Neural progenitor cell (in vitro differentiated cells): ENCODE results near the gene KCNH1. TPM values are rescaled to one million over a fixed set of nuclear protein-coding genes. Genes with fewer than 3 reads are reported as not detected.

ENCODE experiments used
- DNase-seq: peaks from one replicate; pipeline ENCODE4 v3.0.0-alpha.2; 2016; ENCODE audit warnings: low spot score
- H2AFZ ChIP-seq: fragments of 200-600 bp; sonication (generic); replicated peaks from 2 replicates; pipeline ENCODE4 v1.6.1; 2016; ENCODE audit warnings: antibody characterized with exemption
- H3F3A ChIP-seq: fragments of 200-600 bp; sonication (generic); 2 replicates; pipeline ENCODE4 v1.6.1; 2016; ENCODE audit warnings: antibody characterized with exemption, low read depth
- H3K27ac ChIP-seq: fragments of 200-600 bp; sonication (generic); 2 replicates; pipeline ENCODE4 v1.5.1; 2016; ENCODE audit warnings: mild to moderate bottlenecking
- H3K27me3 ChIP-seq: fragments of 200-600 bp; sonication (generic); 2 replicates; pipeline ENCODE4 v1.6.1; 2016; ENCODE audit warnings: mild to moderate bottlenecking, moderate library complexity
- H3K36me3 ChIP-seq: fragments of 200-600 bp; sonication (generic); 2 replicates; pipeline ENCODE4 v1.5.1; 2016
- H3K4me1 ChIP-seq: fragments of 200-600 bp; sonication (generic); 2 replicates; pipeline ENCODE4 v1.6.1; 2016; ENCODE audit warnings: mixed run types
- H3K4me2 ChIP-seq: fragments of 200-600 bp; sonication (generic); 2 replicates; pipeline ENCODE4 v1.6.1; 2016
- H3K4me3 ChIP-seq: fragments of 200-600 bp; sonication (generic); 2 replicates; pipeline ENCODE4 v1.5.1; 2016
- H3K79me2 ChIP-seq: fragments of 200-600 bp; sonication (generic); 2 replicates; pipeline ENCODE4 v1.6.1; 2016; ENCODE audit warnings: low read depth
- H3K9ac ChIP-seq: fragments of 200-600 bp; sonication (generic); 2 replicates; pipeline ENCODE4 v1.6.1; 2016
- H3K9me3 ChIP-seq: fragments of 200-600 bp; sonication (generic); 2 replicates; pipeline ENCODE4 v1.5.1; 2016; ENCODE audit warnings: low read depth
- H4K20me1 ChIP-seq: fragments of 200-600 bp; sonication (generic); 2 replicates; pipeline ENCODE4 v1.6.1; 2016; ENCODE audit warnings: low read depth
- H3K27ac Mint-ChIP-seq: 3 replicates; pipeline ENCODE4 v1.8.0; 2021; ENCODE audit warnings: mixed read lengths
- H3K27me3 Mint-ChIP-seq: 2 replicates; pipeline ENCODE4 v1.8.0; 2022; ENCODE audit warnings: low read depth, mild to moderate bottlenecking, inconsistent platforms, moderate library complexity, mixed read lengths; ENCODE audit not compliant: insufficient read depth
- H3K36me3 Mint-ChIP-seq: 3 replicates; pipeline ENCODE4 v1.8.0; 2021; ENCODE audit warnings: mixed read lengths
- H3K4me1 Mint-ChIP-seq: 3 replicates; pipeline ENCODE4 v1.8.0; 2021; ENCODE audit warnings: mixed read lengths
- H3K4me3 Mint-ChIP-seq: 3 replicates; pipeline ENCODE4 v1.8.0; 2021; ENCODE audit warnings: mild to moderate bottlenecking, moderate library complexity, mixed read lengths
- H3K9me3 Mint-ChIP-seq: 3 replicates; pipeline ENCODE4 v1.8.0; 2020; ENCODE audit warnings: mixed read lengths
- EZH2 ChIP-seq: fragments of 200-600 bp; sonication (generic); IDR thresholded peaks from 2 replicates; pipeline ENCODE4 v1.6.1; 2017; ENCODE audit warnings: antibody characterized with exemption, mild to moderate bottlenecking, moderate library complexity
- EZH2phosphoT487 ChIP-seq: fragments of 200-600 bp; sonication (generic); IDR thresholded peaks from 2 replicates; pipeline ENCODE4 v1.6.1; 2017; ENCODE audit warnings: antibody characterized with exemption
- total RNA-seq: library from RNA; depleted of rRNA; stranded (reverse); fragments of >200 nt; gene quantifications from 2 replicates; pipeline ENCODE4 v1.2.3, GENCODE V29; 2015; ENCODE audit warnings: low replicate concordance
- TF ChIP-seq, protein P1 (sequence below): fragments of 200-600 bp; sonication (generic); IDR thresholded peaks from 2 replicates; pipeline ENCODE4 v1.5.1; 2017; ENCODE audit warnings: antibody characterized with exemption, mild to moderate bottlenecking

KCNH1 gene
- total RNA-seq, 1 donor from 2014 or later, result 1.6 TPM

DNA sequence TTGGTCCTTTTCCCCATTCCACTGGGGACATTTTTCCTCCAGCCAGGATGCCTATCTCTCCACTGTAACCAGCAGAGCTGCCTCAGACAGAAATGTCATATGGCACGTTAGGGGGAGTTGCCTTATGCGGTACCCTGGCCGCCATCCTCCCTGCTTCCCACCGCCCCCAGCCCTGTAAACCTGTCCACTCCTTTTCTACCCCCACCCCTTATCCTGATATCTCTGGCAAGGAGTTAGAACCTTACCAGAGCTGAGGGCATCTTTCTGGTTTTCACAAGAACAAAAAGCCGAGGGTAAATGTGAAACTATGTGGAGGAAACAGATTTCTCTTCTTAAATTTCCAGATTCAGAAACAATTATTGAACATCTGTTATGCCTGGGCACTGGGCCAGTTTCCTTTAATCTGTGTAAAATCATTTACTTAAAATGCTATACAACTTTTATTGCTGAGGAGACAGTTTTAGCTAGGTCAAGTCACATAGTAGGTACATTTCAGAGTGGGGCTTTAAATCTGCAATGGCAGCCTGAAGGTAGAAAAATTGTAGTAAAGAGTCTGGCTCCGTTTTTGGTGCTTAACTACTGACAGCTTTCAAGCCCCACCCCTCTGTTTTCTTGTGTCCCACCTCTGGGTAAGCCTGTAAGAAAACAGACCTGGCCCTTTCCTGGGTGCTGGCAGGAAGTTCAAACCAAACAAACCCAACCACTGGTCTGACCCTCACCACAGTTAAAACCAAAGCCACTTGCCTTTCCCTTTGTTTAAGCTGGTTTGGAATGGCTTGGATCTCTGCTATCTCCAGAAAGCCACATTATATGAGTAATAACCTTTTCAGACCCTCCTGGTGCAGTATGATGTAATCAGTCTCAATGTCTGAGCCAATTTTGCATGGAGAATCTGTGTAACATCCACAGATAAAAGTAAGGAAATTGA, 486.3 kb downstream of the KCNH1 start:
- Histone ChIP-seq H3K4me3 (no peak overlapping the region), H3F3A (peaks cover 13% of the 10 kb centered on the region), H3K79me2 (no peaks in the 10 kb centered on the region), H3K27me3 (no peaks in the 10 kb centered on the region), H3K9ac (no peak overlapping the region), H4K20me1 (no peaks in the 10 kb centered on the region), H3K9me3 (no peaks in the 10 kb centered on the region), H2AFZ (no peak overlapping the region), H3K4me1 (peaks cover 31% of the 10 kb centered on the region), H3K27ac (no peak overlapping the region), H3K36me3 (no peaks in the 10 kb centered on the region), H3K4me2 (no peak overlapping the region)
- Mint-ChIP-seq H3K4me3 (no peak overlapping the region), H3K27me3 (no peaks in the 10 kb centered on the region), H3K4me1 (peaks cover 23% of the 10 kb centered on the region), H3K9me3 (no peaks in the 10 kb centered on the region), H3K36me3 (no peaks in the 10 kb centered on the region), H3K27ac (peak overlapping the region; percentile 35)
- TF ChIP-seq EZH2, result no peak
- no peak for TF ChIP-seq EZH2phosphoT487
- TF ChIP-seq, protein P1, sequence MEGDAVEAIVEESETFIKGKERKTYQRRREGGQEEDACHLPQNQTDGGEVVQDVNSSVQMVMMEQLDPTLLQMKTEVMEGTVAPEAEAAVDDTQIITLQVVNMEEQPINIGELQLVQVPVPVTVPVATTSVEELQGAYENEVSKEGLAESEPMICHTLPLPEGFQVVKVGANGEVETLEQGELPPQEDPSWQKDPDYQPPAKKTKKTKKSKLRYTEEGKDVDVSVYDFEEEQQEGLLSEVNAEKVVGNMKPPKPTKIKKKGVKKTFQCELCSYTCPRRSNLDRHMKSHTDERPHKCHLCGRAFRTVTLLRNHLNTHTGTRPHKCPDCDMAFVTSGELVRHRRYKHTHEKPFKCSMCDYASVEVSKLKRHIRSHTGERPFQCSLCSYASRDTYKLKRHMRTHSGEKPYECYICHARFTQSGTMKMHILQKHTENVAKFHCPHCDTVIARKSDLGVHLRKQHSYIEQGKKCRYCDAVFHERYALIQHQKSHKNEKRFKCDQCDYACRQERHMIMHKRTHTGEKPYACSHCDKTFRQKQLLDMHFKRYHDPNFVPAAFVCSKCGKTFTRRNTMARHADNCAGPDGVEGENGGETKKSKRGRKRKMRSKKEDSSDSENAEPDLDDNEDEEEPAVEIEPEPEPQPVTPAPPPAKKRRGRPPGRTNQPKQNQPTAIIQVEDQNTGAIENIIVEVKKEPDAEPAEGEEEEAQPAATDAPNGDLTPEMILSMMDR, result no peak
- no peak for DNase-seq

DNA sequence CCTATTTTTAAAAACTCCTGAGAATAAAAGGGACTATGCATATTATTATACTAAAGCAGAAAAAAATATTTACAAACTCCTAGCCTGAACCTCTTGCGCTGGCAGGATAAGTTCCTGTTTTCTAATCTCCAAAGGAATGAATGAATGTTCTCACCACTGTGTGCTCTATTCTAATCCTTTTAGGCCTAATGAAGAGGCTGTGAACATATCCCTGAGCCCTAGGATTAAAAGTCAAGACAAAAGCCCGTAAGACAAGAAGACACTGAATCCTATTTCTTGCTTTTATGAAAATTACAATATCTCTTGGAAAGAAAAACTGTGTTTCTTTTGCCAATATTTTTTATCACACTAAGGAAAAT, 487.7 kb downstream of the KCNH1 start:
- Histone ChIP-seq H3K4me3 (peak overlapping the region; percentile 27), H3K79me2 (no peaks in the 10 kb centered on the region), H4K20me1 (no peaks in the 10 kb centered on the region), H3K27me3 (no peaks in the 10 kb centered on the region), H3K9me3 (no peaks in the 10 kb centered on the region), H3K36me3 (no peaks in the 10 kb centered on the region), H3K9ac (no peak overlapping the region), H3K27ac (peak overlapping the region; percentile 84), H3K4me1 (peaks cover 31% of the 10 kb centered on the region), H2AFZ (no peak overlapping the region), H3K4me2 (peak overlapping the region; percentile 73), H3F3A (peaks cover 13% of the 10 kb centered on the region)
- Mint-ChIP-seq H3K4me1 (peaks cover 23% of the 10 kb centered on the region), H3K4me3 (no peak overlapping the region), H3K27ac (peak overlapping the region; percentile 12), H3K36me3 (no peaks in the 10 kb centered on the region), H3K9me3 (no peaks in the 10 kb centered on the region), H3K27me3 (no peaks in the 10 kb centered on the region)
- TF ChIP-seq EZH2phosphoT487 (peak; percentile 55), EZH2 (no peak)
- TF ChIP-seq, protein P1, result no peak
- DNase-seq, result peak; percentile 72

DNA sequence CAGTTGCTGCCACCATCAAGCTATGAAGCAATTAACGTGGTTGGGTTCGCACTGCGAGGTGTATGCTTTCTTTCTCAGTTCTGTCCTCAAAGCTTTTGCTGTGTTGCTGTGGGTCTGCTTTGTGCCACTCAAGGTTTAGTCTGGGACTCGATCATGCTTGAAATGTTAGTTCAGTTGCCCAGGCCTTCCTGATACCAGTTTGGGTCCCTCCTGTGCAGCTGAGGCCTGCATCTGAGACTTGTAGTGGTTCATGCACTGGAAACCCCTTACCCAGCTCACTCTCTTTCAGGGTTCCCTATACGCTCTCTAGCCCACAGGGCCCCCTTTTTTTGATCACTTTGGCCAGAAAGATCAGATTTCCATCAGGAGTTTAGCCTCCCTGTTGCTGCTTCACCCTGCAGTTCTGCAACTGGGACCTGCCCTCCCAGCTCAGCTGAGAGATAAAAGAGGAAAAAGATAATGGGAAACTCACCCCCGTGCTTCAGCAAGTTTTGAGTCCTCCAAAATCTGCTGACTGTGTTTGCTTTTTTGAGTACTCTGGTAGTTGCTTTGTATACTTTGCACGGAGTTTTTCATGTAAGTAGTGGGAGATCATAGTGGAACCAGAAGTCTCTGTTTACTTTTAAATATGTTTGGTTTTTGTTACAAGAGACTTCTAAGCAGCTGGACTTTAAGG, 488.2 kb downstream of the KCNH1 start:
- H3K27ac Mint-ChIP-seq, result peak overlapping the region; percentile 92
- H3K4me3 Mint-ChIP-seq, result no peak overlapping the region
- Histone ChIP-seq H2AFZ (no peak overlapping the region), H3K4me3 (peak overlapping the region; percentile 27), H3K79me2 (no peaks in the 10 kb centered on the region), H3K4me2 (peak overlapping the region; percentile 73), H3K9ac (no peak overlapping the region), H3F3A (peaks cover 13% of the 10 kb centered on the region), H3K36me3 (no peaks in the 10 kb centered on the region), H3K9me3 (no peaks in the 10 kb centered on the region), H3K4me1 (peaks cover 31% of the 10 kb centered on the region), H3K27me3 (no peaks in the 10 kb centered on the region), H4K20me1 (no peaks in the 10 kb centered on the region), H3K27ac (peak overlapping the region; percentile 84)
- no peaks in the 10 kb centered on the region for H3K36me3 Mint-ChIP-seq
- H3K4me1 Mint-ChIP-seq, result peaks cover 23% of the 10 kb centered on the region
- peak; percentile 31 for DNase-seq
- TF ChIP-seq, protein P1, result no peak
- TF ChIP-seq EZH2phosphoT487 (no peak), EZH2 (no peak)
- no peaks in the 10 kb centered on the region for H3K9me3 Mint-ChIP-seq
- H3K27me3 Mint-ChIP-seq, result no peaks in the 10 kb centered on the region
